ENCODE results near the gene MYH6. TPM values are rescaled to one million over a fixed set of nuclear protein-coding genes. Genes with fewer than 3 reads are reported as not detected.

MYH6 gene
- total RNA-seq, 1 donor from 2014 or later = not detected

DNA sequence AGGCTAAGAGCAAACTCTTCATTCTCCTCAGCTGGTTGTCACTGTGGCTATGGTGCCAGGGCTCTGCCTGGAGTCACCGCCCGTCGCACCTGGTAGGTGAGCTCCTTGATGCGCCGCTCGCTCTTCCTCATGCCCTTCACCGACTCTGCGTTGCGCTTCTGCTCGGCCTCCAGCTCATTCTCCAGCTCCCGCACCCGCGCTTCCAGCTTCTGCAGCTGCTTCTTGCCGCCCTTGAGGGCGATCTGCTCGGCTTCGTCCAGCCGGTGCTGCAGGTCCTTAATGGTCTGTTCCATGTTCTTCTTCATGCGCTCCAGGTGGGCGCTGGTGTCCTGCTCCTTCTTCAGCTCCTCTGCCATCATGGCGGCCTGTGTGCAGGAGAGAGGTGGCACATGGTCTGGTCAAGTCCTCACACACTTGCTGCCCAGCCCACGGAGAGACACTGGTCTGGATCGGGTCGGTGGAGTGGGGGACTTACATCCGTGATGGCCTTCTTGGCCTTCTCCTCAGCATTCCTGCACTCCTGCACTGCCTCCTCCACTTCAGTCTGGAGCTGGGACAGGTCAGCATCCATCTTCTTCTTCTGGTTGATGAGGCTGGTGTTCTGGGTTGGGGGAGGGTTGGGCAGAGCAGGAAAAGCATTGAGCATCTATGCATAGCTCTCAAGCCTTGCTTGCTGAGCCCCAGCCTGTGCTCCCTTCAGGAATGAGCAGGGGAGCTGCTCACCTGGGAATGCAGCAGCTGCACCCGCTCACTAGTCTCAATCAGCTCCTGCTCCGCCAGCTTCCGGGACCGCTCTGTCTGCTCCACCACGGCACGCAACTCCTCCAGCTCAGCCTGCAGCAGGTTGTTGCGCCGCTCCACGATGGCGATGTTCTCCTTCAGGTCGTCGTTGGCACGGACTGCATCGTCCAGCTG lies 7.1 kb upstream of the MYH6 start:
- no peaks in the 10 kb centered on the region for H3K36me3 Mint-ChIP-seq
- no peaks in the 10 kb centered on the region for H3K9me3 Mint-ChIP-seq
- H3K27me3 Mint-ChIP-seq (ENCODE audit: low read depth) = peaks cover 25% of the 10 kb centered on the region
- no peaks in the 10 kb centered on the region for H3K4me1 Mint-ChIP-seq
- TF ChIP-seq, protein P1, sequence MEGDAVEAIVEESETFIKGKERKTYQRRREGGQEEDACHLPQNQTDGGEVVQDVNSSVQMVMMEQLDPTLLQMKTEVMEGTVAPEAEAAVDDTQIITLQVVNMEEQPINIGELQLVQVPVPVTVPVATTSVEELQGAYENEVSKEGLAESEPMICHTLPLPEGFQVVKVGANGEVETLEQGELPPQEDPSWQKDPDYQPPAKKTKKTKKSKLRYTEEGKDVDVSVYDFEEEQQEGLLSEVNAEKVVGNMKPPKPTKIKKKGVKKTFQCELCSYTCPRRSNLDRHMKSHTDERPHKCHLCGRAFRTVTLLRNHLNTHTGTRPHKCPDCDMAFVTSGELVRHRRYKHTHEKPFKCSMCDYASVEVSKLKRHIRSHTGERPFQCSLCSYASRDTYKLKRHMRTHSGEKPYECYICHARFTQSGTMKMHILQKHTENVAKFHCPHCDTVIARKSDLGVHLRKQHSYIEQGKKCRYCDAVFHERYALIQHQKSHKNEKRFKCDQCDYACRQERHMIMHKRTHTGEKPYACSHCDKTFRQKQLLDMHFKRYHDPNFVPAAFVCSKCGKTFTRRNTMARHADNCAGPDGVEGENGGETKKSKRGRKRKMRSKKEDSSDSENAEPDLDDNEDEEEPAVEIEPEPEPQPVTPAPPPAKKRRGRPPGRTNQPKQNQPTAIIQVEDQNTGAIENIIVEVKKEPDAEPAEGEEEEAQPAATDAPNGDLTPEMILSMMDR (IDR thresholded peaks at IDR 0.05; ENCODE audit: unreplicated experiment) = no peak
- no peak for DNase-seq (ENCODE audit: low spot score in 2 of 2, unreplicated experiment in 2 of 2)
- no peak overlapping the region for H3K27ac Mint-ChIP-seq
- no peak overlapping the region for H3K4me3 Mint-ChIP-seq

DNA sequence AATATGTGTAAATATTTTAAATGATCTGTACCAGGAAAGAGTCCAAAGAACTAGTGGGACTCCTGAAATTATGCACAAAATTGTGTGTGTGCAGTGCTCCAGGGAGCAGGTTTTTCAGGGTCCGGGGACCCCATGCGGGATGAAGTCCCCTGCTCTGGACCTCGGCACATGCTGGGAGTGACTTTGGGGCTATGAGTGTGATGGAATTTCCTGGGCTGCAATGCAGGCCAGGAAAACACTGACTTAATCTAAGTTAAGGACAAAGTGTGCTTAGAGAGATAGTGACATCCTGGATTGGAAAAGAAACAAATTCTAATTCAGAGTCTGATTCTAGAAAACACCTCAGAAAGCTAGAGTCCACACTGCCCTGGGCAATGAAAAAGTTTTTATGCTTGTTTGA lies 6.2 kb upstream of the MYH6 start:
- no peaks in the 10 kb centered on the region for H3K36me3 Mint-ChIP-seq
- TF ChIP-seq, protein P1 (IDR thresholded peaks at IDR 0.05; ENCODE audit: unreplicated experiment) = no peak
- H3K4me3 Mint-ChIP-seq = no peak overlapping the region
- no peak for DNase-seq (ENCODE audit: low spot score in 2 of 2, unreplicated experiment in 2 of 2)
- no peak overlapping the region for H3K27ac Mint-ChIP-seq
- H3K27me3 Mint-ChIP-seq (ENCODE audit: low read depth) = peaks cover 19% of the 10 kb centered on the region
- no peaks in the 10 kb centered on the region for H3K4me1 Mint-ChIP-seq
- no peaks in the 10 kb centered on the region for H3K9me3 Mint-ChIP-seq

DNA sequence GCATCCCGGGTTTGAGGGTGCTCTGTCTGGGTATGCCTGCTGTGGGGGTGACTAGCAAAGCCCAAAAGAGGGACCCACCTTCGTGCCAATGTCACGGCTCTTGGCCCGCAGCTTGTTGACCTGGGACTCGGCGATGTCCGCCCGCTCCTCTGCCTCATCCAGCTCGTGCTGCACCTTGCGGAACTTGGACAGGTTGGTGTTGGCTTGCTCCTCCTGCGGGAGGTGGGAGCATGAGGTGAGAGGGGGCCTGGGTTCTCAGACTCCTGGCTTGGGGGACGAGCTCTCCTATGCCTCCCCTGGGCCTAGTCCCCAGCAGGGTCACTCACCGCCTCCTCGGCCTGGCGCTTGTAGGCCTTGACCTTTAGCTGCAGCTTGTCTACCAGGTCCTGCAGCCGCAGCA lies 5.6 kb upstream of the MYH6 start:
- Mint-ChIP-seq H3K27ac (no peak overlapping the region), H3K4me1 (no peaks in the 10 kb centered on the region), H3K27me3 (ENCODE audit: low read depth) (peaks cover 16% of the 10 kb centered on the region), H3K4me3 (no peak overlapping the region), H3K9me3 (no peaks in the 10 kb centered on the region), H3K36me3 (no peaks in the 10 kb centered on the region)
- TF ChIP-seq, protein P1 (IDR thresholded peaks at IDR 0.05; ENCODE audit: unreplicated experiment) = no peak
- no peak for DNase-seq (ENCODE audit: low spot score in 2 of 2, unreplicated experiment in 2 of 2)

GRCh38 chr14:23411563-23412525 lies 3.8 kb upstream of the MYH6 start:
- no peak overlapping the region for H3K27ac Mint-ChIP-seq
- no peaks in the 10 kb centered on the region for H3K36me3 Mint-ChIP-seq
- H3K4me3 Mint-ChIP-seq = no peak overlapping the region
- TF ChIP-seq, protein P1 (IDR thresholded peaks at IDR 0.05; ENCODE audit: unreplicated experiment) = no peak
- peaks cover 20% of the 10 kb centered on the region for H3K27me3 Mint-ChIP-seq (ENCODE audit: low read depth)
- H3K9me3 Mint-ChIP-seq = no peaks in the 10 kb centered on the region
- H3K4me1 Mint-ChIP-seq = no peaks in the 10 kb centered on the region
- DNase-seq (ENCODE audit: low spot score in 2 of 2, unreplicated experiment in 2 of 2) = no peak

DNA sequence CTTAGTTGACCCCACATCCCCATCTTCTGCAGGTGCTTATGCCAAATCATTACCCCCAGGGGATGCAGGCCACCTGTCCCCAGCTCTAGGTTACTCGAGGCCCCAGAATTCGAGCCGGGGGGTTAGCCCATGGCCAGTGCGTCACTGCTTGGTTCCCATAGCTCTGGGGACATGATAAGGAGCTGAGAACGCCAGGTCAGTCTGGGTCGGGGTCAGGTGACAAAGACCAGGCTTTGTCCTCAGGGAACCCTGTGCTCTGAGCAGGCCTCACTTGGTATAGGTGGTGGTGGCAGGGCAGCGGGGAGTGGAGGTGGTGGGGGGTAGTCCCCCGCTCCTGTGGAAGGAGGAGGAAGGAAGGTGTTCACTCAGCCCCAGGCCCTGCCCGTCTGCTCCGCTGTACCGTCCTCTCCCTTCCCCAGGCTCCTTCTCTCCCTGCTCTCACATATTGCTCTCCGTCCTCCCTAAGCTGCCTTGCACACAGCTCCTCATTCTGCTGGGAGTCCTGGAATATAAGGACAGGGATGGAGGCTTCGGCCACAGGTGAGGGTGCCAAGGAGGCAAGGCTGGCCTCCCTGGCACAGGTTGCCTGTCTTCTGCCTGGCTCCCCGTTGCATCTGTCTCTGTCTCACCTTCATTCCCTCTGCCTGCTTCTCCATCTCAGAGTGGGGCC lies 2.0 kb upstream of the MYH6 start:
- no peak for DNase-seq (ENCODE audit: low spot score in 2 of 2, unreplicated experiment in 2 of 2)
- H3K4me3 Mint-ChIP-seq = no peak overlapping the region
- no peaks in the 10 kb centered on the region for H3K9me3 Mint-ChIP-seq
- H3K27ac Mint-ChIP-seq = no peak overlapping the region
- no peaks in the 10 kb centered on the region for H3K36me3 Mint-ChIP-seq
- no peaks in the 10 kb centered on the region for H3K4me1 Mint-ChIP-seq
- H3K27me3 Mint-ChIP-seq (ENCODE audit: low read depth) = peaks cover 30% of the 10 kb centered on the region
- TF ChIP-seq, protein P1 (IDR thresholded peaks at IDR 0.05; ENCODE audit: unreplicated experiment) = no peak
